Esophagus squamous epithelium (tissue), 5 donors: ENCODE results near the gene DOCK10. TPM values are rescaled to one million over a fixed set of nuclear protein-coding genes. Genes with fewer than 3 reads are reported as not detected.

Experiments used
- DNase-seq: peaks from one replicate; lab custom pipeline; 2025; lab: John Stamatoyannopoulos, UW
- H3K27ac ChIP-seq, 4 donors: fragments of 200-600 bp; sonication (generic); one replicate each; pipeline ENCODE4 v1.5.1; 2016 to 2019; ENCODE audit warnings: mild to moderate bottlenecking in 1 of 4
- H3K27me3 ChIP-seq, 4 donors: fragments of 200-600 bp; sonication (generic); 1 replicate in 3 of 4; 2 replicates in 1 of 4; pipeline versions ENCODE4 v1.5.1 to v1.6.0; 2017 to 2021; ENCODE audit warnings: antibody characterized with exemption in 1 of 4
- H3K36me3 ChIP-seq, 3 donors: fragments of 200-600 bp; sonication (generic); one replicate each; pipeline ENCODE4 v1.5.1; 2016 to 2019
- H3K4me1 ChIP-seq, 3 donors: fragments of 200-600 bp; sonication (generic); one replicate each; pipeline ENCODE4 v1.5.1; 2017 to 2019
- H3K4me3 ChIP-seq, 4 donors: fragments of 200-600 bp; sonication (generic); 1 replicate in 3 of 4; 2 replicates in 1 of 4; pipeline ENCODE4 v1.5.1; 2016 to 2019; ENCODE audit warnings: mild to moderate bottlenecking in 2 of 4, moderate library complexity in 1 of 4
- H3K9me3 ChIP-seq, 3 donors: fragments of 200-600 bp; sonication (generic); one replicate each; pipeline ENCODE4 v1.5.1; 2016 to 2019
- POLR2A ChIP-seq, 4 donors: fragments of 450-650 bp; IDR thresholded peaks; one replicate each; pipeline ENCODE4 v1.6.1; 2017; ENCODE audit warnings: antibody characterized with exemption in 4 of 4, mild to moderate bottlenecking in 4 of 4, moderate library complexity in 3 of 4
- WGBS, 2 donors: methylation state at CpG; one replicate each; pipeline ENCODE4 v1.1.5; 2018; 5-methylcytosine and 5-hydroxymethylcytosine counted together
- intact Hi-C: fragments of 100-400 bp; cut with DNase I; formaldehyde crosslinking; loops from one replicate; pipeline ENCODE4 v1.15.0; 2022
- total RNA-seq, 4 donors: library from RNA; depleted of rRNA; stranded (reverse); fragments of >200 nt; gene quantifications; one replicate each; pipeline ENCODE4 v1.1.0, GENCODE V29; 2016
- TF ChIP-seq, protein P1 (sequence below), 6 experiments: fragments of 450-650 bp in 4 of 6; fragments of 200-600 bp in 2 of 6; sonication (generic) in 2 of 6; IDR thresholded peaks; one replicate each; pipeline ENCODE4 v1.5.1; 2016 to 2019; ENCODE audit warnings: antibody characterized with exemption in 6 of 6, mild to moderate bottlenecking in 4 of 6, moderate library complexity in 4 of 6
- donor health status: DM: yes; HTN: yes; CAD: no.

The DOCK10 gene
- total RNA-seq, 4 donors from 2014 or later = 9.2 to 16.6 (median 11.7) TPM

DNA sequence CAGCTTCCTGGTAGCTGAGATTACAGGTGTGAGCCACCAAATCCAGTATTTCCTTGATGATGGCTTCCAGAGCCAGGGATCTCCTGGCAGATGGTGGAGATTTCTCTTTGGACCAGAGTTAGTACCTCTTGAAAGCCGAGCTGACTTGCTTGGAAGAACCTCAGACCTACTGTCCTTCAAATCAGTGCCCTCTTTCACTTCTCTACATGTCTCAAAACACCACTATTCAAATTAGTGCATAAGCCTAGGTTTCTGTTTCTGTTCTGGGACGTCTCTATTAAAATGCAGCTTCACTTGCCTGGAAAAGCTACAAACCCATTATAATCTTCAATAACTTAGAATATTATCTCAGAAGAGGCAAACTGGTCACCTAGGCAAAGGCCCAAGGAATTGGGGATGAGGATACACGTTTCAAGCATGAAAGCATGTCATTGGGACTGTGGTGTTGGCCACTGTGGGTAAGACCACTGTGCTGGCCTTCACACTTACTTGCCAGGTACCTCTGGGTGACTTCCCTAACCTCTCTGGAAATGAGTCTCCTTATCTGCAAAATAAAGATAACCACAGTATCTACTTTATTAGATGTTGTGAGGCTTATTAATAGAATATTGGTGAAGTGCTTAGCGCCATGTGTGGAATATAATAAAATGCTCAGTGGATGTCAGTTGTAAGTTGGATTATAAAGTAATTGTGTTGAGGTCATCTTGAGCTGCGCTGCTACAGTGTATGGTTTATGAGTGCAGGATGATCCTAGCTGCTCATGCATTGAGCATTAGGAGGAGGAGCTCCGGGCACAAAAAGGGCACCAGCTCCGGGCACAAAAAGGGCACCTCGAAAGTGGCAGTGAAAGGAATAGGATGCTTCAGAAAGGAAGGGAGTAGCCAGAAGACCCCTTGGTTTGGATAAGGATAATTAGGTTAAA lies 84.5 kb downstream of the DOCK10 start:
- intact Hi-C loops = no loop called here
- peaks cover 0 to 22% (median 0%) of the 10 kb centered on the region in 3 donors for H3K4me1 ChIP-seq
- no peak for DNase-seq
- no peaks in the 10 kb centered on the region for H3K9me3 ChIP-seq
- H3K36me3 ChIP-seq = no peaks in the 10 kb centered on the region
- H3K4me3 ChIP-seq = no peak overlapping the region
- TF ChIP-seq, protein P1, sequence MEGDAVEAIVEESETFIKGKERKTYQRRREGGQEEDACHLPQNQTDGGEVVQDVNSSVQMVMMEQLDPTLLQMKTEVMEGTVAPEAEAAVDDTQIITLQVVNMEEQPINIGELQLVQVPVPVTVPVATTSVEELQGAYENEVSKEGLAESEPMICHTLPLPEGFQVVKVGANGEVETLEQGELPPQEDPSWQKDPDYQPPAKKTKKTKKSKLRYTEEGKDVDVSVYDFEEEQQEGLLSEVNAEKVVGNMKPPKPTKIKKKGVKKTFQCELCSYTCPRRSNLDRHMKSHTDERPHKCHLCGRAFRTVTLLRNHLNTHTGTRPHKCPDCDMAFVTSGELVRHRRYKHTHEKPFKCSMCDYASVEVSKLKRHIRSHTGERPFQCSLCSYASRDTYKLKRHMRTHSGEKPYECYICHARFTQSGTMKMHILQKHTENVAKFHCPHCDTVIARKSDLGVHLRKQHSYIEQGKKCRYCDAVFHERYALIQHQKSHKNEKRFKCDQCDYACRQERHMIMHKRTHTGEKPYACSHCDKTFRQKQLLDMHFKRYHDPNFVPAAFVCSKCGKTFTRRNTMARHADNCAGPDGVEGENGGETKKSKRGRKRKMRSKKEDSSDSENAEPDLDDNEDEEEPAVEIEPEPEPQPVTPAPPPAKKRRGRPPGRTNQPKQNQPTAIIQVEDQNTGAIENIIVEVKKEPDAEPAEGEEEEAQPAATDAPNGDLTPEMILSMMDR (IDR thresholded peaks at IDR 0.05) = no peak
- no peak for TF ChIP-seq POLR2A (IDR thresholded peaks at IDR 0.05)
- no peaks in the 10 kb centered on the region for H3K27me3 ChIP-seq
- 61 to 80% methylated on average over 8 of the region's 8 CpGs for WGBS, 2 donors
- peak overlapping the region in 2 of 4 donors; percentile 11 to 15 for H3K27ac ChIP-seq

DNA sequence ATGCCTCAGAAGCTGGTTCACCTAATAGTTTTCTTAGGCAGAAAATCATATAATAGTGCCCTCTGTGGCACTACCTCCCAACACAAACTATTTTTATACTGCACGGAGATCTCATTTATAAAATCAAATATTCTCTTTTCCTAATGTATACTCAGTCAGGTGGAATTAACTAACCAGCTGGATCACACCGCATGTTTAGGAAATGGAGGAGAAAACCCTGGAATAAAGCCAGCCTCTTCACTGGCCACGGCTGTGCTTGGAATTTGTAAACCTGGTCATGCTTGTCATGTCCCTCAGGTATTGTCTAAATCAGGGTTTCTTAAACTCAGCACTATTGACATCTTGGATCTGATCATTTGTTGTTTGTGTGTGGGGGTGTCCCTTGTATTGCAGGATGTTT lies 85.6 kb downstream of the DOCK10 start:
- Histone ChIP-seq H3K36me3 (no peaks in the 10 kb centered on the region), H3K27ac (peak overlapping the region in 1 of 4 donors; percentile 2), H3K27me3 (no peaks in the 10 kb centered on the region), H3K9me3 (no peaks in the 10 kb centered on the region), H3K4me1 (peaks cover 0 to 22% (median 0%) of the 10 kb centered on the region in 3 donors), H3K4me3 (no peak overlapping the region)
- DNase-seq = no peak
- 66 to 83% methylated on average over 3 of the region's 3 CpGs for WGBS, 2 donors
- TF ChIP-seq, protein P1 (IDR thresholded peaks at IDR 0.05) = no peak
- no peak for TF ChIP-seq POLR2A (IDR thresholded peaks at IDR 0.05)
- intact Hi-C loops = no loop called here

DNA sequence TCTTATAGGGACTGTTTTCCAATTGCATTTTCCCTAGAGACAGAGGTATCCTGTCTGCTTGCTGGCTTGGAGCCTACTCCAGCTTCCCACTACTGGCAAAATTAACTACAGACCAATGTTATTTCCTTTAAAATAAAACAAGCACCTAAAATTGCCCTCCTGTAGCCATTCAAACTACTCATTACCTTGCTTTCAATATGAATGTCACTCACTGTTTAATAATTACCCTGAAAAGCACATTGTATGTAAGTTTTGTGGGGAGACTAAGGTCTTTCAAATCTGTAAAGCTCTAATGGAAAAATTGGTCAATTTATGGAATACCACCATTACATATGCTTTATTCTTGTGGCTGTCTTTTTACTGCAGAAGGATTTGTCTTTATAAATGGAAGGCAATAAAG lies 87.3 kb downstream of the DOCK10 start:
- peaks cover 0 to 22% (median 0%) of the 10 kb centered on the region in 3 donors for H3K4me1 ChIP-seq
- no peaks in the 10 kb centered on the region for H3K9me3 ChIP-seq
- no peak overlapping the region for H3K27ac ChIP-seq
- H3K4me3 ChIP-seq = no peak overlapping the region
- TF ChIP-seq, protein P1 (IDR thresholded peaks at IDR 0.05) = no peak
- TF ChIP-seq POLR2A (IDR thresholded peaks at IDR 0.05) = no peak
- no peaks in the 10 kb centered on the region for H3K36me3 ChIP-seq
- intact Hi-C loops = no loop called here
- no peaks in the 10 kb centered on the region for H3K27me3 ChIP-seq
- no peak for DNase-seq

DNA sequence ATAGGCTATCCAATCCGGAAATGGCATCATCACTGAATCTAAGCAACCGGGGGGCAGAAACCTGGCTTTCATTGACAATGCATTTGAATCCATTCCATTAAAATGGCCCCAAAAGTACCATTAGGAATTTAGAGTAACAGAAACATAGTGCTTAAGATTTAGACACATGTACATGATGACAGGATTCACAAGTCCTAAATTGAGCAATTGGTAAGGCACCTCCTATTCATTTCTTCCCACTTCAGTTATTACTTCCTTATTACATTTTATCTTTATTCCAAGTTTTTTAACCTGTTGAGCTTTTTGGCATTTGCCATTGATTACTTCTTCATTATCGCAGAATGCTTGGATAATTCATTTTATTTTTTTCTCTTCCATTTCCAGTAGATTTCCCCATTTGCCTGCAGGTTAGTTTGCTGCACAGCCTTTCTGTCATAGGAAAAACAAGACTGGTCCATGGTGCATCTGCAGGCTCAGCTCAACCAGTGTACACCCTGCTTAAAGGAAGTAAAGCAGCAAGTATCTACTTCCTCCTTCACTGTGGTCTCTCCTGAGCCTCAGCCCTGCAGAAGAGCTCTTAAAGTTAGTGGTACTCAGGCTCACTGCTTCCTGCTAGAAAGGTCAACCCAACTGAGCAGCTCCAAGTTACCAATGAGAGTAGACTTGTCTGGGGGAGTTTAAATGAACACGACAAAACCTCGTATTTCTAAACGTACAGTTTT lies 89.2 kb downstream of the DOCK10 start:
- Histone ChIP-seq H3K27ac (no peak overlapping the region), H3K4me3 (no peak overlapping the region), H3K36me3 (no peaks in the 10 kb centered on the region), H3K27me3 (no peaks in the 10 kb centered on the region), H3K9me3 (no peaks in the 10 kb centered on the region), H3K4me1 (peaks cover 0 to 10% (median 0%) of the 10 kb centered on the region in 3 donors)
- WGBS, 2 donors = 64 to 78% methylated on average over 6 of the region's 6 CpGs
- TF ChIP-seq, protein P1 (IDR thresholded peaks at IDR 0.05) = no peak
- TF ChIP-seq POLR2A (IDR thresholded peaks at IDR 0.05) = no peak
- DNase-seq = peak; percentile 10
- intact Hi-C loops = no loop called here
